Kidney tubule cell (primary cell): Measurements from ENCODE around the gene PSIP1.
"Not testable (repeated sequence)": the region's sequence is repeated elsewhere in the genome, so short reads cannot be mapped to it uniquely, and the experiment has no call there.

Source experiments
- DNase-seq: peaks from one replicate; pipeline ENCODE4 v3.0.0-alpha.2; 2018; ENCODE audit warnings: low spot score

Gene PSIP1

DNA sequence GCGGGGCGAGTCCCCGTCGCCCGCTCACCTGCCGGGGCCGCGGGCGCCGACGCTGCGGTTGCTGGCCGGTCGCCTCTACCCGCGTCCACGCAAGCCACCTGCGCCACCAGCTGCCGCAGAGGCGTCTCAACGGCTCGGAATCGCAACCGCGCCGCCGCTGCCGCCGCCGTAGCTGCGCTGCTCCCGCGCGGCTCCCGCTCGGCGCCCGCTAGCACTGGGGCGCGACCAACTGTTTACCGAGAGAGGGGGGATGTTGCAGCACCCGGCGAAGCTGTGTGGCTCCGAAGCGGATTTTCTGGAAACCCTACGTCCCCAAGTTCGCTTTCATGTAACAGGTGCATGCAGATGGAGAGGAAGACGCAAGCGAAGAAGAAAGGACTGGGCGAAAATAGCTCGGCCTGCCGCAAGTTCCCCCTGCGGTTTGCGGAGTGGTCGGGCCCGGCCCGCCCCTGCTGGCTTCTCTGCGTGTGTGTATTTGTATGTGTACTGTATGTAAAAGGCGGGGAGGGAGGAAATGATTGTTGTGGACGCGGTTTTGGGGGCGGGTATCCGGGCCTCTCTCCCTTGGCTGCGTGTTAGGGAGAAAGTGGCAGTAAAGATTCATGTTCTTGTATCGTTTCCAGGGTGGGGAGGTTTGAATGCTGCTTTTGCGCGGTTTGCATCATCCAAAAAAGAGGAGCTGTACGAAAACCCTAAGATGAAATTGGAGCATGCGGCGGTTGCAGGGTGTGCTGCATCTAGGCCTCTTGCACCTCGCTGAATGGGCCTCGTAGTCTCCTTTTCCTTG is at the start of gene PSIP1:
TSS of gene PSIP1 (minus strand) at position 182 of the 787 bp plus-strand sequence. CDS start 782 bp downstream, outside the sequence.
- peak; percentile 81 for DNase-seq

GRCh38 chr9:15553528-15553898 is 42.7 kb upstream of the PSIP1 start:
- no peak for DNase-seq

DNA sequence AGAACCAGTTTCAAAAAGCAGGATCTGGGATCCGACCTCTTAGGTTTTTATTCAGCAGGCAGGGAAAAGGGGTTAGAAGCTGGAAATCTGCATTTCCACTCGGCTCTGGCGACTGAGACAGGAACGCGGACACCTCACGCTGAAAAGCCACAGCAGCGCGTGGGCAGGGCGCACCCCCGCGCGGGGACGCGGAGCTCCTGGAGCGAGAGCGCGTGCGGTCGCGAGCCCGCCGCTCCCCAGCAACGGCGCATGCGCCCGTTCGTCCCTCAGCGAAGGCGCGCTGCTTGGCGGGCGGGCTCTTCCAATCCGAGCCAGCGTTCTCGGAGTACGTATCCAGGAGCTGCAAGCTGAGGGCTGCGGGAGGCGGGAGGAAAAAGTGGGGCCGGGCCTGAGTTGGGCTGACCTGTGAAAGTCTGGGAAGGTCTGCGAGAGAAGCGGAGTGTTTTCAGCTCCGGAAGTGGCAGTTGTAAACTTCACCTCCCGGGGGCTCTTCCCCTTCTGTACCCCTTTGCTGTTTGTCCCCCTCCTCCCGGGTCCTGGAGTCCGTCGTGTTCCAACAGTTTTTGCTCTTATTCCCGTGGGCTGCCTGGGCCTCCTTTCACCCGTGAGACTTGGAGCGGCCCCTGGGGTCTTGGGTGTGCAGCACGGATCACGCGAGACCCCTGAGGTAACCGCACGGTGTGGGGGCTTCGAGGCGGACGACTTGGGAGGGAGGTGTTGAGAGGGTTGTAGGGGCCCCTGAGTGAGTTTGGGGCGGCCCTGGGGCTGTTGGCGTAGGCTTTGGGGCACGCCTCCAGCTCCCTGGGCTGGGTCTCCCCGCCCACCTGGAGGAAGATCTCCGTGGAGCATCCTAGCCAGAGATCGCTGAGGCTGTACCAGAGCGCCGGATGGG is 42.1 kb upstream of the PSIP1 start, which contains the start of gene CCDC171:
TSS of gene CCDC171 (plus strand) at position 408 of the 892 bp plus-strand sequence. CDS start 11,046 bp downstream, outside the sequence.
- peak; percentile 96 for DNase-seq

DNA sequence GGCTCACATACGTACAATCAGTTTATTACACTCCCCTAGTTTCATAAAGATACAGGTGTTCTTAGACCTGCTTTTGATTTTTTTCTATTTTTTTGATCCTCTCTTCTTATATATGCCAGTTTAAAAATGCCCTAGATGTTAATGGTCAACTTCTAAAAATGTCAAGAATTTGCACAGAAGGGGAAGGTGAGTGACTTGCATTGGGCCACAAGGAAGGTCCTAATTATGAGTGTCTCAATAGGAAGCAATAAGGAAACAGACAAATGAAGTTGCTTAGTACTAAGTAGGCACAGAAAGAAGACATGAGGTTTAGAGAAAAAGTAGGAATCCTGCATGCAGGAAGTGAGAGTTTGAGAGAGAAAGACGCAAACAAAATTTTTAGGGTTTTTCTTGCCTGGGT is 38.8 kb upstream of the PSIP1 start:
- DNase-seq, result peak; percentile 62

DNA sequence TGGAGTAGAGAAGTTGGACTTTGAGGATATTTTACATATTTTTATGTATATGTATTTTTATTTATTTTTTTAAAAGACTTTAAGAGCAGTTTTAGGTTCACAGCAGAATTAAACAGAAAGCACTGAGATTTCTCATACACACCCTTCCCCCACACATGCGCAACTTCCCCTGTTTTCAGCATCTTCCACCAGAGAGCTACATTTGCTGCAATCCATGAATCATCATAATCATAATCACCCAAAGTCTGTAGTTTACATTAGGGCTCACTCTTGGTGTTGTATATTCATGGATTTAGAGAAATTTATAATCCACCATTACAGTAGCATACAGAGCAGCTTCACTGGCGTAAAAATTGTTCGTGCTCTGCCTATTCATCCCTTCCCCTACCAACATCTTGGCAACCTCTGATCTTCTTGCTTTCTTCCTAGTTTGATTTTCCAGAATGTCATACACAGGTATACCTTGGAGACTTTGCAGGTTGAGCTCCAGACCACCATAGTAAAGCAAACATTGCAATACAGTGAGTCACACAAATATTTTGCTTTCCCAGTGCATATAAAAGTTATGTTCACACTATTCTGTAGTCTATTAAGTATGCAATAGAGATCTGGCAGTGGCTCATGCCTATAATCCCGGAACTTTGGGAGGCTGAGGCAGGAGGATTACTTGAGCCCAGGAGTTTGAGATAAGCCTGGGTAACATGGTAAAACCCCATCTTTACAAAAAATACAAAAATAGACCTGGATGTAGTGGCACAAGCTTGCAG is 32.5 kb upstream of the PSIP1 start:
- peak; percentile 33 for DNase-seq

DNA sequence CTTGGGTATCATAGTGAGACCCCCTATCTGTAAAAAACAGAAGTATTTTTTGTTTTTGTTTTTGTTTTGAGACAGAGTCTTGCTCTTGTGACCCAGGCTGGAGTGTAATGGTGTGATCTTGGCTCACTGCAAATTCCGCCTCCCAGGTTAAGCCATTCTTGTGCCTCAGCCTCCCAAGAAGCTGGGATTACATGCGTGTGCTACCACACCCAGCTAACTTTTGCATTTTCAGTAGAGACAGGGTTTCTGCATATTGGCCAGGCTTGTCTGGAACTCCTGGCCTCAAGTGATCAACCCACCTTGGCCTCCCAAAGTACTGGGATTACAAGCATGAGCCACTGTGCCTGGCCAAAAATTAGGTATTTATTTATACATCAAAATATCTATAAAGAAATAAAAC is 31.9 kb upstream of the PSIP1 start:
- DNase-seq, result no peak

GRCh38 chr9:15541872-15542271 is 31.1 kb upstream of the PSIP1 start:
- DNase-seq, result no peak

GRCh38 chr9:15531380-15531779 is 20.6 kb upstream of the PSIP1 start:
- no peak for DNase-seq

DNA sequence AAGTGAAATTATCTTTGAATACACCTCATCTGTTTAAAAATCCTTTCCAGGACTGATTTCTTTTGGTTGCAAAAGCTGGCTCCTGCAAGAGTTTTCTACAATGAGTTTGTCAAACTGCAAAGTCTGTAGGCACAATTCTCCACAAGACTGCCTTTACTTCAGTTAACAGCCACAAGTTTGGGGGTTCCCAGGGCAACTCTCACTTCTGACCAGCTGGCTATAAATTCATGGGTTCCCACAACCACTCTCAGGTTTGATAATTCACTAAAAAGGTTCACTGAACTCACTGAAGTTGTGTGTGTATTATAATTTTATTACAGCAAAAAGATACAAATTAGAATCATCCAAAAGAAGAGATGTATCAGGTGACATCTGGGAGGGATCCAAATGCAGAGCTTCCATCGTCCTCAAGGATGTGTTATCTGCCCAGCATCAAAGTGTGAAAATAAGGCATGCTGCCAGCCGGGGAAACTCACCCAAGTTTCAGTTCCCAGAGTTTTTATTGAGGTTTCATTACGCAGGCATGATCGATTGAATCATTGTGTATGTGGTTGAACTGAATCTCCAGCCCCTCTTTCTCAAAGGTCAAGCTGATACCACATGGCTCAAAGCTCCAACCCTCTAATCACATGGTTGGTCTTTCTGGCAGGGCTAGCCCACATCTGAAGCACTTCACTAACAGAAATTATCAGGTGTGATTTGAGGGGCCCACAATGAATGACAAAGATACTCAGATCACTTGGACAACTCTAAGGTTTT is 19.0 kb upstream of the PSIP1 start:
- DNase-seq, result no peak

GRCh38 chr9:15527035-15527434 is 16.3 kb upstream of the PSIP1 start:
- not testable (repeated sequence) for DNase-seq

DNA sequence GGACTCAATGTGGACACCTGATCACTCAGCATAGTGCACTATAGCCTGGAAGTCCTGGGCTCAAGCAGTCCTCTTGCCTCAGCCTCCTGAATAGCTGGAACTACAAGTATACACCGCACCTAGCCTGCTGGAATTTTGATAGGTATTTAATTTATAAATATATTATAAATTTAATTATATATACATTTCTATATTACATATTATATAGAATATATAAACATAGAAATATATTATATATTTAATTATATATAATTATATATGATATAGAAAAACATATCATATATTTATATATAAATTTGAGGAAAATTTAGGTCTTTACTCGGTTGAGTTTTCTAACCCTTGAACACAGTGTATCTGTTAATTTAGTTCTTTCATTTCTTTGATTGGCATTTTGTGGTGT is 15.2 kb upstream of the PSIP1 start:
- DNase-seq, result no peak

DNA sequence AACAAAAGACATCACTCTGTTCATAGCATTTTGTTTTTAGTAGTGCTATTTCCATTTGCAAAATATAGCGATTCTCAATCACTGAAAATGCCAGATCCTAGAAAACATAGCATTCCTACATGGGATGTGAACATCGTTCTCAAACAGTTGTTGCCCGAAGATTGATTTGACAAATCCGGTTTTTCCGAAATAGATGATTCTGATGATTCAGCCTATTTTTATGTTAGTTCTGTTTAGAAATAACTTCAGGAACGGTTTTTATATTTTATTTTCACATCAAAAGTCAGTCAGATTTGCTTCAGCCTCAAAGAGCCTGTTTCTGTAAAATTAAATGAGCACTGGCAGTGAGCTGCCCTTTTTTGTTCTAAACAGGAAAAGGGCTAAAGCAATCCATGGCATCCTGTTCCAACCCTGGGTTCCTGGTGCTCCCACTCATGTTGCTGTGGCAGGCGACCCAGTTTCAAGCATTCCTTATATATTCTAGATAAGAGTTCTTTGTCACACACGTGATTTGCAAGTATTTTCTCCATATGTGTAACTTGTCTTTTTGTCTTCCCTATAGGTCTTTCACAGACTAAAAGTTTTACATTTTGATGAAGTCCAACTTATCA is 14.2 kb upstream of the PSIP1 start:
- no peak for DNase-seq

GRCh38 chr9:15522130-15522755 is 11.5 kb upstream of the PSIP1 start:
- DNase-seq, result no peak

GRCh38 chr9:15521254-15521653 is 10.5 kb upstream of the PSIP1 start:
- DNase-seq, result no peak

DNA sequence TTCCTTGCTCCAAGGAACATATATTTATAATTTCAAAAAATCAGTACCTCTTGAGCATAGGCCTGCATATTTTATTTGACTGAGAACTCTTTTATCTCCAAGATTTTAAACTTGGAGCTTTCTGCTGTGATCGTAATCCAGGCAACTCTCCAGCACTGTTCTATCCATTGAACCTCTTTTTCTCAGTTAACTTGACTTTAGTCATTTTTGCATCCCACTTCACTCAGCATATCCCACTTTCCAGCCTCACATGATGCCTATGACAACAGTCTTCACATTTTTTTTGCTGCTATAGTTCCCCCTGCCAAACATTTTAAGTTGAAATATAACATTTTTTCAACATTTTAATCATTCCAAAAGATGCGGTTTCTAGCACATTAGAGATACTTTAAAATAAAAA is 9.1 kb upstream of the PSIP1 start:
- DNase-seq, result no peak

GRCh38 chr9:15513335-15513734 is 2.6 kb upstream of the PSIP1 start:
- no peak for DNase-seq

- no peak for DNase-seq
Measured at GRCh38 chr9:15512889-15513288, 2.1 kb upstream of the PSIP1 start.

GRCh38 chr9:15512204-15512603 is 1.4 kb upstream of the PSIP1 start:
- DNase-seq, result no peak

DNA sequence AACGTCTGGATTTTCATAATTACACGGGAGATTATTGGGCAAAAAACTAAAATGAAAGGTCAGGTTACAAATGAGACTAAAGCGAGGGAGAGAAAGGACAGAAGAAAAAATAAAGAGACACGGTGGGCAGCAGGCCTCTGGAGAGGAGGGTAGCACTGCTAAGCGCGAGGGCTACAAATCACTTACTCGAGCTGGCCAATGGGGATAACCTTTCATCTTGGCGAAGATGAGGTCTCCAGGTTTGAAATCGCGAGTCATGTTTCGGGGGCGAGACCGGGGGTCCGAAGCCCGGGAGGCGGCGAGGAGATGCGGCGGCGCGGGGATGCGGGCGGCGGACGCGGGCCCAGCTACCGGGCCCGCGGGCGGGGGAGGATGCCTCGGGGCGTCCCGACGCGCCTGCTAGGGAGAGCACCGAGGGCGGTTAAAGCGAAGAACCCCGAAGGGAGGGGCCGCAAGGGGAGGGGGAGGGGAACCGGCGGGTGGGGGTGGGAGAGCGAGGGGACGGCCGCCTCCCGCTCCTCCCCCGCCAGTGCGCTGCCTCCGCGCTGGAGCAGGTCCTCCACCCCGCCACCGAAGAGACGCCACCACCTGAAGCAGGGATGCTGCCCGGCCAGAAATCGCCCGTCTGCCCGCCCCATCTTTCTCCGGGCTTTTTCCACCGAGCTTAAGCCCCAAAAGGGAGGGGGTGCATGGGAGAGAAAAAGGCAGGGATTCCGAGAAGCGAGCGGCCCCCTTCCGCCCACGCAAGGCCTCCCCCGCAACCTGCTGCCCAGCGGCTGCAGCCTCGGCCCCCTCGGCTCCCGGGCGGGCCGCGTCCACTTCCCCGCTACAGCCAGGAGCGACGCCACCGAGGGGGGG is 610 bp downstream of the PSIP1 start:
- peak; percentile 35 for DNase-seq

GRCh38 chr9:15505921-15506320 is 4.8 kb downstream of the PSIP1 start:
- no peak for DNase-seq
